Right atrium auricular region (tissue), 2 donors: ENCODE measurements around the gene PPP1R27. TPM values are rescaled to one million over a fixed set of nuclear protein-coding genes. Genes with fewer than 3 reads are reported as not detected.

Experiments
- DNase-seq: peaks from one replicate; pipeline ENCODE4 v3.0.0-alpha.2; 2019; ENCODE audit warnings: low spot score
- H3K27ac ChIP-seq, 2 donors: fragments of 200-600 bp; sonication (generic); 1 replicate in 1 of 2; 2 replicates in 1 of 2; pipeline ENCODE4 v1.5.1; 2016 to 2019
- H3K27me3 ChIP-seq, 2 donors: fragments of 200-600 bp; sonication (generic); one replicate each; pipeline versions ENCODE4 v1.5.1 to v1.6.0; 2017 to 2019
- H3K36me3 ChIP-seq: fragments of 200-600 bp; sonication (generic); one replicate; pipeline ENCODE4 v1.5.1; 2016
- H3K4me1 ChIP-seq, 2 donors: fragments of 200-600 bp; sonication (generic); one replicate each; pipeline versions ENCODE4 v1.5.1 to v1.6.0; 2017 to 2019
- H3K4me3 ChIP-seq, 2 donors: fragments of 200-600 bp; sonication (generic); 1 replicate in 1 of 2; 2 replicates in 1 of 2; pipeline ENCODE4 v1.5.1; 2017 to 2019; ENCODE audit warnings: mild to moderate bottlenecking in 1 of 2, moderate library complexity in 1 of 2
- H3K9me3 ChIP-seq, 2 donors: fragments of 200-600 bp; sonication (generic); one replicate each; pipeline ENCODE4 v1.5.1; 2019
- total RNA-seq, 2 donors: library from RNA; depleted of rRNA; stranded (reverse); fragments of >200 nt; gene quantifications; one replicate each; pipeline ENCODE4 v1.1.0, GENCODE V29; 2016
- TF ChIP-seq, protein P1 (sequence below), 2 donors: fragments of 200-600 bp; sonication (generic); IDR thresholded peaks; one replicate each; pipeline ENCODE4 v1.5.1; 2019; ENCODE audit warnings: antibody characterized with exemption in 2 of 2

Gene PPP1R27
- total RNA-seq, 2 donors from 2014 or later, result not detected

DNA sequence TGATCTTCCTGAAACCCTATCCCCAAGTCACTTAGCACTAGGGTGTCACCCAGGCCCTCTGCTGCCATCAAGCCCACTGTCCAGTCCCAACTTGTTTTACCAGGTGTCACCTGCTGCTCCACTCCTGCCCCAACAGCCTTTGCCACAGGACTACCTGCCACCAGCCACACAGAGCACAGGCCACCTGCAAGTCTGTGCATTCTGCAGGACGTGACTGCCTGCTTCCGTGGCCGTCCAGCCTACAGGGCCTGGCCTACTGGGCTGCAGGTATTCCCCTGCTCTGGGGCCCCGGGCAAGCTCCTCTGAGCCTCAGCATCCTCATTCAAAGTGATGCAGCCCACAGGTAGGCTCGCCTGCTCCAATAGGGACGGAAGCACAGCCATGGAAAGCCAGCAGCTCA is 5.0 kb downstream of the PPP1R27 start:
- Histone ChIP-seq H3K4me3 (no peak overlapping the region), H3K4me1 (peaks cover 0 to 25% of the 10 kb centered on the region in 2 donors), H3K27me3 (no peaks in the 10 kb centered on the region), H3K36me3 (no peaks in the 10 kb centered on the region), H3K27ac (no peak overlapping the region), H3K9me3 (no peaks in the 10 kb centered on the region)
- no peak for DNase-seq
- TF ChIP-seq, protein P1, sequence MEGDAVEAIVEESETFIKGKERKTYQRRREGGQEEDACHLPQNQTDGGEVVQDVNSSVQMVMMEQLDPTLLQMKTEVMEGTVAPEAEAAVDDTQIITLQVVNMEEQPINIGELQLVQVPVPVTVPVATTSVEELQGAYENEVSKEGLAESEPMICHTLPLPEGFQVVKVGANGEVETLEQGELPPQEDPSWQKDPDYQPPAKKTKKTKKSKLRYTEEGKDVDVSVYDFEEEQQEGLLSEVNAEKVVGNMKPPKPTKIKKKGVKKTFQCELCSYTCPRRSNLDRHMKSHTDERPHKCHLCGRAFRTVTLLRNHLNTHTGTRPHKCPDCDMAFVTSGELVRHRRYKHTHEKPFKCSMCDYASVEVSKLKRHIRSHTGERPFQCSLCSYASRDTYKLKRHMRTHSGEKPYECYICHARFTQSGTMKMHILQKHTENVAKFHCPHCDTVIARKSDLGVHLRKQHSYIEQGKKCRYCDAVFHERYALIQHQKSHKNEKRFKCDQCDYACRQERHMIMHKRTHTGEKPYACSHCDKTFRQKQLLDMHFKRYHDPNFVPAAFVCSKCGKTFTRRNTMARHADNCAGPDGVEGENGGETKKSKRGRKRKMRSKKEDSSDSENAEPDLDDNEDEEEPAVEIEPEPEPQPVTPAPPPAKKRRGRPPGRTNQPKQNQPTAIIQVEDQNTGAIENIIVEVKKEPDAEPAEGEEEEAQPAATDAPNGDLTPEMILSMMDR (IDR thresholded peaks at IDR 0.05), result no peak

DNA sequence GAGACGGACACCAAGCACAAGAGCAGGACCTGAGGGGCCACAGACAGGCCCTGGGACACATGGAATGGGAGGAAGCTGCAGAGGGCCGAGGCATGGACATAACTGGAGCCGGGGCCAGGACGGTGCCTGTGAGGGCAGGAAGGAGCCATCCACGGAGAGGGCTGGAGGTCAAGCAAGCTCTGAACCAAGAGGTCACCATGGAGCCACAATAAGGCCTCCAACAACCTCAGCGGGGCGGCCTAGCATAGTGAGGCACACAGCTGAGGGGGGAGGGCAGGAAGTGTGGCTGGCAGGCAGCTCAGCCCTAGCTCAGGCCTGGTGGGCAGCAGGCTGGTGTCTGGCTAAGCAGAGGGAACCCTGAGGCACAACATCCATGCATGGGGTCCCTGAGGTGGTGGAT is 6.2 kb downstream of the PPP1R27 start:
- H3K36me3 ChIP-seq, result no peaks in the 10 kb centered on the region
- no peaks in the 10 kb centered on the region for H3K27me3 ChIP-seq
- no peak overlapping the region for H3K27ac ChIP-seq
- no peaks in the 10 kb centered on the region for H3K9me3 ChIP-seq
- no peak overlapping the region for H3K4me3 ChIP-seq
- TF ChIP-seq, protein P1 (IDR thresholded peaks at IDR 0.05), result no peak
- DNase-seq, result no peak
- H3K4me1 ChIP-seq, result peaks cover 0 to 17% of the 10 kb centered on the region in 2 donors

DNA sequence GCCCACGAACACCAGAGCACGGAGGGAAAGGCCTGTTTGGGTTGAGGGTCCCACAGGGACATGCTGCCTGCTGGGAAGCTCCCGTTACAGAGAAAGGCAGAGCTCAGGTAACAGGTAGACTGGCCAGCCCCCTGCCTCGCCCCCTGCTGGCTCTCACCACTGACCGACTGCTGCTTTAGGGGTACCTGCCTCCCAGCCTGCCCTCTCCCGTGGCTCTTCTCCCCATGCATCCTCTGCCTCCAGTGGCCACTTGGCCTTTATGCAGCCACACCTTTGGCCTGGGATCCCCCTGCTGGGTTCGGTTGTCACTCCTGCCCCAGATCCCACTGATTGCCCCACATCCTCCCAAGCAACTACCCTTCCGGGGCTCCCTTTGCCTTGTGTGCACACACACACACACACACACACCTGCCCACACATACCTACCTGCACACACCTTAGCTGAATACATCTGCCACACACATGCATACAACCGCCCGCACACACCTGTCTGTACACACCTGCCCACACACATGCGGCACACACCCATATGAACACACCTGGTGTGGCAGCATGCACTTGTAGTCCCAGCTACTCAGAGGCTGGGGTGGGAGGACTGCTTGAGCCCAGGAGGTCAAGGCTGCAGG is 8.9 kb downstream of the PPP1R27 start:
- Histone ChIP-seq H3K4me3 (no peak overlapping the region), H3K4me1 (peaks cover 0 to 23% of the 10 kb centered on the region in 2 donors), H3K27me3 (no peaks in the 10 kb centered on the region), H3K9me3 (no peaks in the 10 kb centered on the region), H3K36me3 (no peaks in the 10 kb centered on the region), H3K27ac (no peak overlapping the region)
- TF ChIP-seq, protein P1 (IDR thresholded peaks at IDR 0.05), result no peak
- no peak for DNase-seq

DNA sequence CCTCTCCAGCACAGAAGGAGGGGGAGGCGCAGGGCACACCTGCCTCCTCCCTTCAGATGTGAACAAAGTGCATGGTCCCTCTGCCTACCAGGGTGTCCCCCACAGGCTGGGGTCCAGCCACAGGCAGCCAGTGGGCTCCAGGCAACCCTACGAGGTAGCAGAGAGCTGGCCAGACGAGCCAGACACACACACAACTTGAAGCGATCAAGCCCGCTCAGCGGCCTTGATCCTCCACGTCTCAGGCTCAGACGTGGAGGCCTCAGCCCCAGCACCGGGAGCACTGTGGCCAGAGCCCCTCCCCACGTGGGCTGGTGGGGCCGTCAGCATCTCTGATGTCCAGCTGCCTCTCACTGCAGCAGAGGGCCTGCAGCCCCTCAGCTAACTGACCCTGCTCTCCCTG is 10.3 kb downstream of the PPP1R27 start:
- H3K27me3 ChIP-seq, result no peaks in the 10 kb centered on the region
- peaks cover 0 to 23% of the 10 kb centered on the region in 2 donors for H3K4me1 ChIP-seq
- no peaks in the 10 kb centered on the region for H3K9me3 ChIP-seq
- TF ChIP-seq, protein P1 (IDR thresholded peaks at IDR 0.05), result no peak
- DNase-seq, result no peak
- H3K4me3 ChIP-seq, result no peak overlapping the region
- H3K36me3 ChIP-seq, result no peaks in the 10 kb centered on the region
- H3K27ac ChIP-seq, result no peak overlapping the region

DNA sequence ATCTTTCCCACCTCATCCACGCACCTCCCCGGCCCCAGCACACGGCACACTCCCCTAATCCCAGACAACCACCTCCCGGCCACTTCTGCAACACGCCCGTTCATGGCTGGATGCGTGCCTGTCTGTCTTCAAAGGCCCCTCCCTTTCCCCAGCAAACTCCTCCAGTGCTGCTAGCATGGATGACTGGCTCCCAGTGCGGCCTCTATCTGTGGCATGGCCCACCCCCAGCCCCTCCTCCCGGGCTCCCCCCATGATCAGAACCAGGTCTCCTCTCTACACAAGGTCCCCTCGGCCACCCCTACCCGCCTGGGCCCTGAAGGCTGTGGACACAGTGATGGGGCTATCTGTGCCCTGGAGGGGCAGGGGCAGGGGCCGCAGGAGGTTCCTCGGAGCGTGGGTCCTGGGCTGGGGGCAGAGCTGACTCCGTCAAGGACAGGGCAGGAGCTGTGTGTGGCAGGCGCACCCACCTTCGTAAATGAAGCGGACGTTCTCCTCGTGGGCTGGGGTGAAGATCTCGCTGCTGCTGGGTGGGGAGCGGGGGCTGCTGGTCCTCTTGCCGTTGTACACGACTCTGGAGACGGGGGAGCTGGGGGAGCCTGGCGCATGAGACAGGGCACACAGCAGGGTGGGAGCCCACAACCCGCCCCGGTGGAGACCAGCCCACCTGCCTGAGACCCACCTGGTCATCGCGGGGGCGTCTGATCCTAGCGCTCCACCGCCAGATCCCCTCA is 10.9 kb downstream of the PPP1R27 start:
- Histone ChIP-seq H3K27me3 (no peaks in the 10 kb centered on the region), H3K9me3 (no peaks in the 10 kb centered on the region), H3K4me3 (no peak overlapping the region), H3K36me3 (no peaks in the 10 kb centered on the region), H3K27ac (no peak overlapping the region), H3K4me1 (peaks cover 0 to 23% of the 10 kb centered on the region in 2 donors)
- no peak for DNase-seq
- TF ChIP-seq, protein P1 (IDR thresholded peaks at IDR 0.05), result no peak
